Osteoblast (primary cell): ENCODE results near the gene CKMT2. TPM values are rescaled to one million over a fixed set of nuclear protein-coding genes. Genes with fewer than 3 reads are reported as not detected.

ENCODE experiments used
- DNase-seq: peaks from one replicate; pipeline ENCODE4 v3.0.0; 2011; ENCODE audit warnings: low spot score, mixed read lengths; ENCODE audit not compliant: insufficient read length; ENCODE audit errors: missing footprints
- H2AFZ ChIP-seq: 2 replicates; pipeline ENCODE4 v1.6.0; 2011; ENCODE audit warnings: mild to moderate bottlenecking, low read length
- H3K27ac ChIP-seq: 2 replicates; pipeline ENCODE4 v1.5.1; 2011; ENCODE audit warnings: mild to moderate bottlenecking, low read depth, low read length, moderate library complexity
- H3K27me3 ChIP-seq: 2 replicates; pipeline ENCODE4 v1.6.0; 2012; ENCODE audit warnings: mild to moderate bottlenecking, control low read depth, inconsistent platforms, low read length, moderate library complexity; ENCODE audit not compliant: insufficient read depth
- H3K36me3 ChIP-seq: 2 replicates; pipeline ENCODE4 v1.5.1; 2011; ENCODE audit warnings: mild to moderate bottlenecking, low read length, control low read depth, moderate library complexity; ENCODE audit not compliant: insufficient read depth
- H3K4me1 ChIP-seq: 2 replicates; pipeline ENCODE4 v1.5.1; 2011; ENCODE audit warnings: mild to moderate bottlenecking, low read length, control low read depth, moderate library complexity; ENCODE audit not compliant: insufficient read depth
- H3K4me2 ChIP-seq: 2 replicates; pipeline ENCODE4 v1.6.0; 2011; ENCODE audit warnings: mild to moderate bottlenecking, low read length; ENCODE audit not compliant: insufficient read depth
- H3K4me3 ChIP-seq: fragments of 200-600 bp; sonication (generic); 3 replicates; pipeline ENCODE4 v1.5.1; 2012; ENCODE audit warnings: mild to moderate bottlenecking, low read length, inconsistent platforms; ENCODE audit not compliant: insufficient read depth
- H3K79me2 ChIP-seq: 2 replicates; pipeline ENCODE4 v1.6.0; 2012; ENCODE audit warnings: mild to moderate bottlenecking, low read length, control low read depth, inconsistent platforms; ENCODE audit not compliant: insufficient read depth
- H3K9me3 ChIP-seq: 2 replicates; pipeline ENCODE4 v1.5.1; 2011; ENCODE audit warnings: low read depth, low read length, control low read depth
- H4K20me1 ChIP-seq: 2 replicates; pipeline ENCODE4 v1.6.0; 2012; ENCODE audit warnings: mild to moderate bottlenecking, low read length, control low read depth; ENCODE audit not compliant: insufficient read depth
- total RNA-seq: library from RNA; depleted of rRNA; stranded (reverse); fragments of >200 nt; gene quantifications from 2 replicates; pipeline ENCODE4 v1.2.3, GENCODE V29; 2012
- TF ChIP-seq, protein P1 (sequence below): IDR thresholded peaks from 2 replicates; pipeline ENCODE4 v1.5.1; 2011; ENCODE audit warnings: mild to moderate bottlenecking, low read depth, low read length, moderate library complexity; ENCODE audit errors: extremely low read depth

CKMT2 gene
- total RNA-seq, 1 donor = 1.4 TPM

GRCh38 chr5:81303563-81303962, 70.4 kb downstream of the CKMT2 start:
- TF ChIP-seq, protein P1, sequence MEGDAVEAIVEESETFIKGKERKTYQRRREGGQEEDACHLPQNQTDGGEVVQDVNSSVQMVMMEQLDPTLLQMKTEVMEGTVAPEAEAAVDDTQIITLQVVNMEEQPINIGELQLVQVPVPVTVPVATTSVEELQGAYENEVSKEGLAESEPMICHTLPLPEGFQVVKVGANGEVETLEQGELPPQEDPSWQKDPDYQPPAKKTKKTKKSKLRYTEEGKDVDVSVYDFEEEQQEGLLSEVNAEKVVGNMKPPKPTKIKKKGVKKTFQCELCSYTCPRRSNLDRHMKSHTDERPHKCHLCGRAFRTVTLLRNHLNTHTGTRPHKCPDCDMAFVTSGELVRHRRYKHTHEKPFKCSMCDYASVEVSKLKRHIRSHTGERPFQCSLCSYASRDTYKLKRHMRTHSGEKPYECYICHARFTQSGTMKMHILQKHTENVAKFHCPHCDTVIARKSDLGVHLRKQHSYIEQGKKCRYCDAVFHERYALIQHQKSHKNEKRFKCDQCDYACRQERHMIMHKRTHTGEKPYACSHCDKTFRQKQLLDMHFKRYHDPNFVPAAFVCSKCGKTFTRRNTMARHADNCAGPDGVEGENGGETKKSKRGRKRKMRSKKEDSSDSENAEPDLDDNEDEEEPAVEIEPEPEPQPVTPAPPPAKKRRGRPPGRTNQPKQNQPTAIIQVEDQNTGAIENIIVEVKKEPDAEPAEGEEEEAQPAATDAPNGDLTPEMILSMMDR = no peak
- Histone ChIP-seq H3K4me3 (no peak overlapping the region), H4K20me1 (peaks cover 4% of the 10 kb centered on the region), H3K9me3 (no peaks in the 10 kb centered on the region), H3K79me2 (peaks cover 64% of the 10 kb centered on the region), H2AFZ (no peak overlapping the region), H3K4me2 (peak overlapping the region; percentile 12), H3K27ac (peak overlapping the region; percentile 96), H3K27me3 (no peaks in the 10 kb centered on the region), H3K4me1 (peaks cover 26% of the 10 kb centered on the region), H3K36me3 (peaks cover 9% of the 10 kb centered on the region)
- DNase-seq = no peak

- Histone ChIP-seq H2AFZ (no peak overlapping the region), H3K4me1 (peaks cover 15% of the 10 kb centered on the region), H4K20me1 (peaks cover 4% of the 10 kb centered on the region), H3K4me2 (no peak overlapping the region), H3K4me3 (no peak overlapping the region), H3K36me3 (peaks cover 20% of the 10 kb centered on the region), H3K9me3 (no peaks in the 10 kb centered on the region), H3K79me2 (peaks cover 50% of the 10 kb centered on the region), H3K27ac (no peak overlapping the region), H3K27me3 (no peaks in the 10 kb centered on the region)
- TF ChIP-seq, protein P1 = no peak
- no peak for DNase-seq
Measured at GRCh38 chr5:81305785-81306184, 72.7 kb downstream of the CKMT2 start.

DNA sequence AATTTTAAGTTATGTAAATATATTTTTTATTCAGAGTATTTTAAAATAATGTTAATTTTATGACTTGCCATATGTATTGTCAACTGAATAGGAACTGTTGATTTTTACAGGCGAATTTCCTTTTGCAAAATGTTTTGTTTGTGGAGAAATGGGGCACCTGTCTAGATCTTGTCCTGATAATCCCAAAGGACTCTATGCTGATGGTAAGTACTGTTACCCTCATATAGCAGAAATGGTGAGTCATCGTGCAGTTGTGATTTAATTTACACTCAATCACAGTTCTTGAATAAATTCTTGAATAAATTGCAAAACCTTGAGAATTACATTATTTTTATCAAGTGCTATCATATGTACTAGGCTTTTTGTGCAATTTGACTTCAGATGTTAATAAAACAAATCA, 75.7 kb downstream of the CKMT2 start:
- no peak overlapping the region for H3K27ac ChIP-seq
- no peaks in the 10 kb centered on the region for H3K27me3 ChIP-seq
- no peak overlapping the region for H3K4me3 ChIP-seq
- H3K4me2 ChIP-seq = no peak overlapping the region
- peaks cover 3% of the 10 kb centered on the region for H3K4me1 ChIP-seq
- H2AFZ ChIP-seq = no peak overlapping the region
- no peak for DNase-seq
- H3K79me2 ChIP-seq = peaks cover 24% of the 10 kb centered on the region
- TF ChIP-seq, protein P1 = no peak
- H3K9me3 ChIP-seq = no peaks in the 10 kb centered on the region
- peaks cover 4% of the 10 kb centered on the region for H4K20me1 ChIP-seq
- peaks cover 44% of the 10 kb centered on the region for H3K36me3 ChIP-seq

DNA sequence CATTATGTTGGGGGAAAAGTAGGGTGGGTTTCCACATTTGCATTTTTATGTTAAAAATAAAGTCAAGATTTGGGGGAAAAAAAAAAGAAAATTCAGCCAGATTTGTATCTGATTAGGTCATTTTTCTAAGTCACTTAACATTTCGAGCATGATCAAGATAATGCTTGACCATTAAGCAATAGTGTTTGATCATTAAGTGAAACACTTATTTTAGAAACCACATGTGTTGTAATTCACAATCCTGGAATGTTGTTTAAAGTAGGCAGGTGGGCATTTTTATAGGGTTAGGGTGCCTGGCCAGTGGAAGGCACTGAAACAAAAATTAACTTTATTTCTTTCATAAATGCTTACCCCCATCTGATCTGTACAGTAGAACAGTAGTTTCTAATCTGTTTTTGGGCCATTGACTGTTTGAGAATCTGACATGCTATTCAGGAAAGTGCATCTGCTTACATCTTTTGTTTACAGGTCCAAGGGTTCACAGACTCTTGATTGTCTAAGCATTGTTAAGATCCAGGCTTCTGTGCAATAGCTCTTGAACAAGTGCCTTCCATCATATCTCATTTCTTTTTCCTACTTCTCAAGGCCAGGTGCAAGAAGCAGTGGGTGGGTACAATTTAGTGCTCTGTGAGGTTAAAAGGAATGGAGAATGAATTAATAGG, 77.4 kb downstream of the CKMT2 start:
- Histone ChIP-seq H3K9me3 (no peaks in the 10 kb centered on the region), H3K79me2 (peaks cover 10% of the 10 kb centered on the region), H3K4me2 (no peak overlapping the region), H4K20me1 (no peaks in the 10 kb centered on the region), H3K27ac (no peak overlapping the region), H3K27me3 (no peaks in the 10 kb centered on the region), H3K4me1 (peaks cover 3% of the 10 kb centered on the region), H2AFZ (no peak overlapping the region), H3K36me3 (peaks cover 40% of the 10 kb centered on the region), H3K4me3 (no peak overlapping the region)
- TF ChIP-seq, protein P1 = no peak
- DNase-seq = no peak
